ENCODE results near the gene SNCA.

The SNCA gene

GRCh38 chr4:89805297-89805696 lies 31.7 kb downstream of the SNCA start:
- TF ChIP-seq FOXM1 (IDR thresholded peaks at IDR 0.05; ENCODE audit: borderline replicate concordance, low read depth) (no peak), CREB1 (IDR thresholded peaks at IDR 0.05; ENCODE audit: low read depth) (no peak), CEBPB (IDR thresholded peaks at IDR 0.05) (no peak), MAX (IDR thresholded peaks at IDR 0.05) (no peak), ZBTB7A (IDR thresholded peaks at IDR 0.05; ENCODE audit: low read depth) (no peak), EGR1 (IDR thresholded peaks at IDR 0.05) (no peak), USF1 (IDR thresholded peaks at IDR 0.05) (no peak), NFIC (IDR thresholded peaks at IDR 0.05) (no peak), YY1 (IDR thresholded peaks at IDR 0.05; ENCODE audit: low read depth) (no peak), TAF1 (IDR thresholded peaks at IDR 0.05; ENCODE audit: low read depth) (no peak), EP300 (IDR thresholded peaks at IDR 0.05; ENCODE audit: borderline replicate concordance) (no peak), TEAD4 (IDR thresholded peaks at IDR 0.05) (no peak), RAD21 (IDR thresholded peaks at IDR 0.05; ENCODE audit: low read depth) (no peak), REST (IDR thresholded peaks at IDR 0.05; ENCODE audit: low read depth) (no peak), TCF12 (IDR thresholded peaks at IDR 0.05; ENCODE audit: low read depth) (no peak)

- TF ChIP-seq FOXM1 (IDR thresholded peaks at IDR 0.05; ENCODE audit: borderline replicate concordance, low read depth) (no peak), RAD21 (IDR thresholded peaks at IDR 0.05; ENCODE audit: low read depth) (no peak)
Observed at GRCh38 chr4:89803915-89804314, 33.0 kb downstream of the SNCA start.

GRCh38 chr4:89803036-89803435 lies 33.9 kb downstream of the SNCA start:
- TF ChIP-seq CREB1 (IDR thresholded peaks at IDR 0.05; ENCODE audit: low read depth) (no peak), CEBPB (IDR thresholded peaks at IDR 0.05) (no peak), EP300 (IDR thresholded peaks at IDR 0.05; ENCODE audit: borderline replicate concordance) (no peak)

GRCh38 chr4:89800527-89801103 lies 36.3 kb downstream of the SNCA start:
- no peak for TF ChIP-seq EGR1 (IDR thresholded peaks at IDR 0.05)
- no peak for TF ChIP-seq USF1 (IDR thresholded peaks at IDR 0.05)
- TF ChIP-seq CEBPB (IDR thresholded peaks at IDR 0.05), result no peak
- TF ChIP-seq TCF12 (IDR thresholded peaks at IDR 0.05; ENCODE audit: low read depth), result no peak
- no peak for TF ChIP-seq EP300 (IDR thresholded peaks at IDR 0.05; ENCODE audit: borderline replicate concordance)
- TF ChIP-seq RAD21 (IDR thresholded peaks at IDR 0.05; ENCODE audit: low read depth), result no peak
- no peak for TF ChIP-seq ZBTB7A (IDR thresholded peaks at IDR 0.05; ENCODE audit: low read depth)
- no peak for TF ChIP-seq NFIC (IDR thresholded peaks at IDR 0.05)
- TF ChIP-seq CREB1 (IDR thresholded peaks at IDR 0.05; ENCODE audit: low read depth), result no peak
- TF ChIP-seq REST (IDR thresholded peaks at IDR 0.05; ENCODE audit: low read depth), result no peak
- no peak for TF ChIP-seq TEAD4 (IDR thresholded peaks at IDR 0.05)
- no peak for TF ChIP-seq MAX (IDR thresholded peaks at IDR 0.05)
- TF ChIP-seq TAF1 (IDR thresholded peaks at IDR 0.05; ENCODE audit: low read depth), result no peak

GRCh38 chr4:89800012-89800516 lies 36.9 kb downstream of the SNCA start:
- TF ChIP-seq USF1 (IDR thresholded peaks at IDR 0.05), result no peak
- no peak for TF ChIP-seq TEAD4 (IDR thresholded peaks at IDR 0.05)
- no peak for TF ChIP-seq TAF1 (IDR thresholded peaks at IDR 0.05; ENCODE audit: low read depth)
- TF ChIP-seq ZBTB7A (IDR thresholded peaks at IDR 0.05; ENCODE audit: low read depth), result no peak
- no peak for TF ChIP-seq FOXM1 (IDR thresholded peaks at IDR 0.05; ENCODE audit: borderline replicate concordance, low read depth)
- TF ChIP-seq RAD21 (IDR thresholded peaks at IDR 0.05; ENCODE audit: low read depth), result no peak
- no peak for TF ChIP-seq MAX (IDR thresholded peaks at IDR 0.05)
- no peak for TF ChIP-seq REST (IDR thresholded peaks at IDR 0.05; ENCODE audit: low read depth)
- TF ChIP-seq EP300 (IDR thresholded peaks at IDR 0.05; ENCODE audit: borderline replicate concordance), result no peak
- no peak for TF ChIP-seq CEBPB (IDR thresholded peaks at IDR 0.05)
- TF ChIP-seq NFIC (IDR thresholded peaks at IDR 0.05), result no peak
- TF ChIP-seq CREB1 (IDR thresholded peaks at IDR 0.05; ENCODE audit: low read depth), result no peak
- TF ChIP-seq YY1 (IDR thresholded peaks at IDR 0.05; ENCODE audit: low read depth), result no peak
- TF ChIP-seq EGR1 (IDR thresholded peaks at IDR 0.05), result no peak
- no peak for TF ChIP-seq TCF12 (IDR thresholded peaks at IDR 0.05; ENCODE audit: low read depth)
